ENCODE data around the gene PCDH18. TPM values are rescaled to one million over a fixed set of nuclear protein-coding genes. Genes with fewer than 3 reads are reported as not detected.

Gene PCDH18
- polyA plus RNA-seq, 3 donors: not detected

DNA sequence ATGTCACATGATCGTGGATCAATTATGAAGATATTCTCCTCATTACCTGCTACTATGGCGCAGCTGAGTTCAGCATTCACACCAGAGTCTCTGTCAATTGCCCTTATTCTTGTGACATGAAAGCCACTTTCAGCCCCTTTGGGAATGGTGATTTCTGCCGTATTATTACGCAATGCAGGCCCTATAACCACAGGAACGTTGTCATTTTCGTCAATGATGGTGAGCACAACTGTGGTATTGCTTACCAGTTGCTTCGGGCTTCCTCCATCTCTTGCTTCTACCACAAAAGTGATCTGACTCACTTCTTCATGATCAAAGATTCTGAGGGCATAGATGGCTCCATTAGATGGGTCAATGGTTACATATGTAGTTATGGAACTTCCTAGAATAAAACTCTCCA is 2.1 kb downstream of the PCDH18 start:
- Histone ChIP-seq H3K79me2 (ENCODE audit: insufficient read depth, low read length) (no peaks in the 10 kb centered on the region), H3K27me3 (ENCODE audit: control insufficient read depth in 2 of 2, insufficient read depth in 2 of 2, low read length in 2 of 2) (no peaks in the 10 kb centered on the region), H3K4me1 (ENCODE audit: control insufficient read depth in 1 of 2, insufficient read depth in 2 of 2, low read length in 2 of 2) (no peaks in the 10 kb centered on the region), H3K9ac (ENCODE audit: insufficient read depth, low read length, poor library complexity, severe bottlenecking) (no peak overlapping the region), H3K4me3 (replicated peaks in 1 of 3; ENCODE audit: low read depth in 2 of 3, low read length in 3 of 3) (no peak overlapping the region), H3K9me3 (replicated peaks in 1 of 2; ENCODE audit: control insufficient read depth in 1 of 2, insufficient read depth in 1 of 2, low read length in 2 of 2) (no peaks in the 10 kb centered on the region), H4K20me1 (ENCODE audit: insufficient read depth, low read length) (no peaks in the 10 kb centered on the region), H2AFZ (ENCODE audit: insufficient read depth, low read depth, low read length, poor library complexity, severe bottlenecking) (no peak overlapping the region), H3K27ac (ENCODE audit: low read depth in 1 of 2, low read length in 2 of 2) (no peak overlapping the region), H3K4me2 (replicated peaks; ENCODE audit: extremely low read depth, low read length, poor library complexity, severe bottlenecking) (no peak overlapping the region), H3K36me3 (replicated peaks in 1 of 2; ENCODE audit: control insufficient read depth in 1 of 2, insufficient read depth in 2 of 2, low read length in 2 of 2) (no peaks in the 10 kb centered on the region)
- H3K4me3 Mint-ChIP-seq: no peak overlapping the region
- no peaks in the 10 kb centered on the region for H3K36me3 Mint-ChIP-seq
- DNase-seq: no peak
- H3K27me3 Mint-ChIP-seq (ENCODE audit: low read depth in 3 of 3): no peaks in the 10 kb centered on the region
- intact Hi-C loops (cut with micrococcal nuclease): no loop called here
- H3K4me1 Mint-ChIP-seq: no peaks in the 10 kb centered on the region
- H3K27ac Mint-ChIP-seq: no peak overlapping the region
- TF ChIP-seq, protein P1, sequence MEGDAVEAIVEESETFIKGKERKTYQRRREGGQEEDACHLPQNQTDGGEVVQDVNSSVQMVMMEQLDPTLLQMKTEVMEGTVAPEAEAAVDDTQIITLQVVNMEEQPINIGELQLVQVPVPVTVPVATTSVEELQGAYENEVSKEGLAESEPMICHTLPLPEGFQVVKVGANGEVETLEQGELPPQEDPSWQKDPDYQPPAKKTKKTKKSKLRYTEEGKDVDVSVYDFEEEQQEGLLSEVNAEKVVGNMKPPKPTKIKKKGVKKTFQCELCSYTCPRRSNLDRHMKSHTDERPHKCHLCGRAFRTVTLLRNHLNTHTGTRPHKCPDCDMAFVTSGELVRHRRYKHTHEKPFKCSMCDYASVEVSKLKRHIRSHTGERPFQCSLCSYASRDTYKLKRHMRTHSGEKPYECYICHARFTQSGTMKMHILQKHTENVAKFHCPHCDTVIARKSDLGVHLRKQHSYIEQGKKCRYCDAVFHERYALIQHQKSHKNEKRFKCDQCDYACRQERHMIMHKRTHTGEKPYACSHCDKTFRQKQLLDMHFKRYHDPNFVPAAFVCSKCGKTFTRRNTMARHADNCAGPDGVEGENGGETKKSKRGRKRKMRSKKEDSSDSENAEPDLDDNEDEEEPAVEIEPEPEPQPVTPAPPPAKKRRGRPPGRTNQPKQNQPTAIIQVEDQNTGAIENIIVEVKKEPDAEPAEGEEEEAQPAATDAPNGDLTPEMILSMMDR (IDR thresholded peaks at IDR 0.05): no peak
- no CpG with 5 or more reads among the region's 7 CpGs for WGBS (ENCODE audit: insufficient coverage)
- H3K9me3 Mint-ChIP-seq: peaks cover 0 to 2% (median 0%) of the 10 kb centered on the region in 7 donors

DNA sequence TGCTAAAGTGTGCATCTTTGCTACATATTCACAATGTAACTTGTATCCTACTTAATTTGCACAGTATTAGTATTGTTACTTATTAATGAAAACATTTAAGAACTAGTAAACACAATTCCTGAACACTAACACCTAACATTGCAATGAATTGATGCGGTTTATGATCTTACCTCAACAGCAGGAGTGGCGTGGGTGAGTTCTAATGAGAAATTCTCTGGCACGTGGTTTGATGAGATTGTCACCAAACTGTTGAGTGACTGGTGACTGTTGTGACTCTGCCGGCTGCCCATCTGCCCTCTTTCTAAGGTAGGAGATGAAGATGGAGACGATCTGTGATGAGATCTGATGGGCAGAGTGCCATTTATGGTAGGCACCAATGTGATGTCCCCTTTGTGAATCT is 2.9 kb downstream of the PCDH18 start:
- no peaks in the 10 kb centered on the region for H3K36me3 Mint-ChIP-seq
- Histone ChIP-seq H3K9ac (ENCODE audit: insufficient read depth, low read length, poor library complexity, severe bottlenecking) (no peak overlapping the region), H3K4me3 (replicated peaks in 1 of 3; ENCODE audit: low read depth in 2 of 3, low read length in 3 of 3) (no peak overlapping the region), H3K4me1 (ENCODE audit: control insufficient read depth in 1 of 2, insufficient read depth in 2 of 2, low read length in 2 of 2) (no peaks in the 10 kb centered on the region), H3K4me2 (replicated peaks; ENCODE audit: extremely low read depth, low read length, poor library complexity, severe bottlenecking) (no peak overlapping the region), H3K9me3 (replicated peaks in 1 of 2; ENCODE audit: control insufficient read depth in 1 of 2, insufficient read depth in 1 of 2, low read length in 2 of 2) (no peaks in the 10 kb centered on the region), H4K20me1 (ENCODE audit: insufficient read depth, low read length) (no peaks in the 10 kb centered on the region), H3K36me3 (replicated peaks in 1 of 2; ENCODE audit: control insufficient read depth in 1 of 2, insufficient read depth in 2 of 2, low read length in 2 of 2) (no peaks in the 10 kb centered on the region), H3K79me2 (ENCODE audit: insufficient read depth, low read length) (no peaks in the 10 kb centered on the region), H3K27ac (ENCODE audit: low read depth in 1 of 2, low read length in 2 of 2) (no peak overlapping the region), H3K27me3 (ENCODE audit: control insufficient read depth in 2 of 2, insufficient read depth in 2 of 2, low read length in 2 of 2) (no peaks in the 10 kb centered on the region), H2AFZ (ENCODE audit: insufficient read depth, low read depth, low read length, poor library complexity, severe bottlenecking) (no peak overlapping the region)
- WGBS (ENCODE audit: insufficient coverage): 66% methylated on average over 3 of the region's 5 CpGs
- H3K4me1 Mint-ChIP-seq: no peaks in the 10 kb centered on the region
- no peak for DNase-seq
- H3K27ac Mint-ChIP-seq: no peak overlapping the region
- H3K9me3 Mint-ChIP-seq: peaks cover 0 to 2% (median 0%) of the 10 kb centered on the region in 7 donors
- H3K27me3 Mint-ChIP-seq (ENCODE audit: low read depth in 3 of 3): no peaks in the 10 kb centered on the region
- intact Hi-C loops (cut with micrococcal nuclease): no loop called here
- TF ChIP-seq, protein P1 (IDR thresholded peaks at IDR 0.05): no peak
- no peak overlapping the region for H3K4me3 Mint-ChIP-seq
